Mucosa of descending colon (tissue), 3 donors: ENCODE results near the gene CTDSP2. TPM values are rescaled to one million over a fixed set of nuclear protein-coding genes. Genes with fewer than 3 reads are reported as not detected.
"Not testable (repeated sequence)": the region's sequence is repeated elsewhere in the genome, so short reads cannot be mapped to it uniquely, and the experiment has no call there.

Experiments
- ATAC-seq: fragments of 200-7000 bp; cut with Tn5 transposase; one replicate; pipeline ENCODE4 v1.9.1; 2020; ENCODE audit warnings: mild to moderate bottlenecking, moderate library complexity
- DNase-seq, 3 donors: peaks; one replicate each; pipeline ENCODE4 v3.0.0-alpha.2; 2020
- H3K36me3 ChIP-seq: fragments of 200-600 bp; one replicate; pipeline ENCODE4 v1.8.0; 2021; ENCODE audit warnings: low read depth, mild to moderate bottlenecking
- H3K4me1 ChIP-seq: fragments of 200-600 bp; one replicate; pipeline ENCODE4 v1.8.0; 2021; ENCODE audit warnings: low read depth, mild to moderate bottlenecking
- H3K4me3 ChIP-seq: fragments of 200-600 bp; one replicate; pipeline ENCODE4 v1.8.0; 2021; ENCODE audit warnings: mild to moderate bottlenecking
- H3K9me3 ChIP-seq: fragments of 200-600 bp; one replicate; pipeline ENCODE4 v1.8.0; 2021; ENCODE audit warnings: mild to moderate bottlenecking
- intact Hi-C, 2 donors: fragments of 100-400 bp; cut with DNase I in 1 of 2; cut with micrococcal nuclease in 1 of 2; formaldehyde crosslinking; loops; one replicate each; pipeline versions ENCODE4 v1.11.0 to v1.11.1; 2022; cut with DNase I, micrococcal nuclease
- total RNA-seq, 3 donors: library from RNA; stranded (reverse); fragmentation: NEBNext Ultra II Directional in 2 of 3; extraction: Animal tissue kit (Norgen Biotek cat#: 25700) in 2 of 3; gene quantifications; one replicate each; pipeline versions ENCODE4 v1.2.1 to v1.2.4, GENCODE V29; 2021 to 2023
- TF ChIP-seq, protein P1 (sequence below): fragments of 200-600 bp; IDR thresholded peaks from one replicate; pipeline ENCODE4 v1.8.0; 2022; ENCODE audit warnings: antibody characterized with exemption, mild to moderate bottlenecking
- donor health status: DM: no; HTN: no; CAD: no; lungs with moderate emphysema.
- donor health status: DM: no; HTN: no; CAD: no.
- donor health status: DM: no; HTN: yes; CAD: no.

The CTDSP2 gene
- total RNA-seq, 3 donors from 2014 or later: 220 to 339 (median 256) TPM

DNA sequence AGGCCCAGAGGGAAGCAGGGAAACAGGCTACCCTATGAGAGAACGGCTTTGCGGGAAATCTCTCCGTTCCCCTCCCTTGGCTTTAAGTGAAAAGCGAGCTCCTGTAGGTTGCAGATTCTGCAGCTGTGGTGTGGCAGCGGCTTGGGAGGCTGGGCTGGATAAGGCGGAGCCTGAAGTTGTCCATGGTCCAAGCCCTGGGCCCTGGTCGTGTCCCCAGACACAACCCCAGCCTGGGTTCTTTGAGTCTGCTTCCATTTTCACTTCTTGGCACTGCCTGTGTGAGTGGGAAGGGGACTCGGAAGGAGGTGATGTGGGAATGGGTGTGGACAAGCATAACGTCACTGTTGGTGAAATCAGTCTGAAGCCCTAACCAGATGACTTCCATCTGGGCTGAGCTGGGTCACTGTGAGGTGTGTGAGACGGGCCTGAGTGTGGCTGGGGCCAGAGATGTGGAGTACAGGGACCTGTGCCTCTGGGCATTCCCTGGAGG, 43.0 kb upstream of the CTDSP2 start:
- DNase-seq (peak; percentile 75 to 82 (median 75)), ATAC-seq (peak; percentile 64)
- peaks cover 3% of the 10 kb centered on the region for H3K9me3 ChIP-seq
- intact Hi-C loops: loop anchor here in 1 of 2 donors (2.0 kb wide), 1 partner anchor 21 kb away; no protein-coding TSS in a partner anchor
- no peak overlapping the region for H3K4me3 ChIP-seq
- H3K36me3 ChIP-seq: no peaks in the 10 kb centered on the region
- peaks cover 74% of the 10 kb centered on the region for H3K4me1 ChIP-seq
- TF ChIP-seq, protein P1, sequence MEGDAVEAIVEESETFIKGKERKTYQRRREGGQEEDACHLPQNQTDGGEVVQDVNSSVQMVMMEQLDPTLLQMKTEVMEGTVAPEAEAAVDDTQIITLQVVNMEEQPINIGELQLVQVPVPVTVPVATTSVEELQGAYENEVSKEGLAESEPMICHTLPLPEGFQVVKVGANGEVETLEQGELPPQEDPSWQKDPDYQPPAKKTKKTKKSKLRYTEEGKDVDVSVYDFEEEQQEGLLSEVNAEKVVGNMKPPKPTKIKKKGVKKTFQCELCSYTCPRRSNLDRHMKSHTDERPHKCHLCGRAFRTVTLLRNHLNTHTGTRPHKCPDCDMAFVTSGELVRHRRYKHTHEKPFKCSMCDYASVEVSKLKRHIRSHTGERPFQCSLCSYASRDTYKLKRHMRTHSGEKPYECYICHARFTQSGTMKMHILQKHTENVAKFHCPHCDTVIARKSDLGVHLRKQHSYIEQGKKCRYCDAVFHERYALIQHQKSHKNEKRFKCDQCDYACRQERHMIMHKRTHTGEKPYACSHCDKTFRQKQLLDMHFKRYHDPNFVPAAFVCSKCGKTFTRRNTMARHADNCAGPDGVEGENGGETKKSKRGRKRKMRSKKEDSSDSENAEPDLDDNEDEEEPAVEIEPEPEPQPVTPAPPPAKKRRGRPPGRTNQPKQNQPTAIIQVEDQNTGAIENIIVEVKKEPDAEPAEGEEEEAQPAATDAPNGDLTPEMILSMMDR: no peak

DNA sequence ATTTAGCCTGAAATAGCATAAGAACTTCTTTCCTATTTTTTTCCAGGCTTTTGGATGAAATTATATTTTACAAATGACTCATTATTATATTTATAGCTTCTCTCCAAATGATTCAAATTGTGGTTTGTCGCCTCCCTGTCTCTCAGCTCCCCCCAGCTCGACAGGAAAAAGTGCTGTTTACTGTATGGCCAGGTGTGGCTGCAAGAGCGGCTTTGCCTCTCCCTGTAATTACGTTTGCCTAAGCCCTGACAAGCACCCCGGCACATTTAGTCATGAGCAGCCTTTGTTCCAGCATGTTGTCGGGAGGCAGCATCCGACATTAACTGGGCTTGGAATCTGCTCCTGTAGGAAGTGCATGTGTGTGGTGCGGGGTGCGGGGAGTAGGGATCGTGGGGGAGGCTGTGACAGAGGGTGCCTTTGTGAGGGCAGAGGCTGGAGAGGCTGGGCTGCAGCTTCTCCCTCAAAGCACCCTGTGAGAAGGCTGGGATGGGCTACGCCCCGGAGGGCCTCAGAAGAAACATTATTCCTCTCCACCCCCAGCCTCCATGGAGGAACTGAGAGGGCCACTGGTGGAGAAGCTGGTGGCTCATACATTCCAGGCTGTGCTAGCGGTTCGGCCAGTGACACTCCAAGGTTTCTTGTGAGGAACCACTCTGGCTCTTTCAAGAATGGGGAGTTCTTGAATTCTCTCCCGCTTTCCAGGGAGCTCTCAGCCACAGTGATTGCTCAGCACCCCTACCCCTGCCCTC, 42.1 kb upstream of the CTDSP2 start:
- peak; percentile 70 to 86 (median 80) for DNase-seq

DNA sequence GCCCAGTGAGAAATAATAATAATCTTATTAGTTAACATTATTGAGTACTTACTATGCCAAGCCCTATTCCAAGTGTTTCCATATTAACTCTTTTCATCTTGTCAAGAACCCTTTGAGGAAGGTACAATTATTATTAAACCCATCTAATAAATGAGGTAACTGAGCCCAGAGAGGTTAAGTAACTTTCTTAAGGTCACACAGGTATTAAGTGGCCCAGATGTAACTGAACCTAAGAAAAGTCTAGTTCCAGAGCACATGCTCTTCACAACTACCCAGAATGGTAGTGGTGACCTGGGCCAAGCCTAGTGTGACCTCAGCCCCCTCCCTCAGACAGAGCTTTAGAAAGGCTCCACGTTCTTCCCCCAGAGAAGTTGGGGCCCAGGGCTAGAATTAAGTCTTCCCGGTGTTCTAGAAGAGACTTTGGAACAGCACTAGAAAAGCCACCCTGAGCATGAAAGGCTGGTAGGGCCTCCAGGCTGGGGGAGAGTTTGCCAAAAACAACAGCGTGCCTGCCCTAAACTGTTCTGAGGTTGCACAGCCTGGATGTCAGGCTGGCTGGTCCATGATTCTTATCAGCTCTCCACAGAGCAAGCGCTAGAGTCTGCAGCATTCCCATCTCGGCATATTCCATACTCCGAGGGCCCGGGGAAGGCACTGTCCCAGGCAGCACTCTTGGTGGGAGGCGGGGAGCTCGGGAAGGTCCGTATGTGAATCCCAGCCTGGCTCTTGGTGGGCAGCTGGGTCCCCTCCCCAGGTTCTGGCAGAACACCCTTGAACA, 41.3 kb upstream of the CTDSP2 start:
- intact Hi-C loops: loop anchor here in 1 of 2 donors (2.0 kb wide), 1 partner anchor 19 kb away; no protein-coding TSS in a partner anchor
- peak in 1 of 3 donors; percentile 65 for DNase-seq
- peaks cover 59% of the 10 kb centered on the region for H3K4me1 ChIP-seq

More for the DNA sequence above, 42.1 kb upstream of the CTDSP2 start:
- Histone ChIP-seq H3K9me3 (peaks cover 3% of the 10 kb centered on the region), H3K4me3 (no peak overlapping the region), H3K4me1 (peaks cover 66% of the 10 kb centered on the region), H3K36me3 (no peaks in the 10 kb centered on the region)
- peak; percentile 82 for ATAC-seq
- intact Hi-C loops: loop anchor here in 1 of 2 donors (2.0 kb wide), 1 partner anchor 20 kb away; no protein-coding TSS in a partner anchor
- TF ChIP-seq, protein P1: no peak

DNA sequence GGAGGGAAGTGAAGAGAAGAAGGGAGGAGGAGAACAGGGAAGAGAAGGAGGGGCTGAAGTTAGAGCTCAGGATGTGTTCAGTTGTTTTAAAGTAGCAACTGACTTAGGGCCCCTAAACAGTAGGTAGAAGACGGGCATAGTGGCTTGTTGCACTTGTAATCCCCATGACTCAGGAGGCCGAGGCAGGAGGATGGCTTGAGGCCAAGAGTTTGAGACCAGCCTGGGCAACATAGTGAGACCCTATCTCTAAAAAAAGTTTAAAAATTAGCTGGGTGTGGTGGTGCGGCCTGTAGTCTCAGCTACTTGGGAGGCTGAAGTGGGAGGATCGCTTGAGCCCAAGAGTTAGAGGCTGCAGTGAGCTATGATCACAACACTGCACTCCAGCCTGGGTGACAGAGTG, 40.4 kb upstream of the CTDSP2 start:
- ATAC-seq, DNase-seq, intact Hi-C loops: not testable (repeated sequence)

More for the DNA sequence above, 41.3 kb upstream of the CTDSP2 start:
- peaks cover 3% of the 10 kb centered on the region for H3K9me3 ChIP-seq
- no peaks in the 10 kb centered on the region for H3K36me3 ChIP-seq
- H3K4me3 ChIP-seq: no peak overlapping the region
- peak; percentile 18 for ATAC-seq
- TF ChIP-seq, protein P1: no peak

DNA sequence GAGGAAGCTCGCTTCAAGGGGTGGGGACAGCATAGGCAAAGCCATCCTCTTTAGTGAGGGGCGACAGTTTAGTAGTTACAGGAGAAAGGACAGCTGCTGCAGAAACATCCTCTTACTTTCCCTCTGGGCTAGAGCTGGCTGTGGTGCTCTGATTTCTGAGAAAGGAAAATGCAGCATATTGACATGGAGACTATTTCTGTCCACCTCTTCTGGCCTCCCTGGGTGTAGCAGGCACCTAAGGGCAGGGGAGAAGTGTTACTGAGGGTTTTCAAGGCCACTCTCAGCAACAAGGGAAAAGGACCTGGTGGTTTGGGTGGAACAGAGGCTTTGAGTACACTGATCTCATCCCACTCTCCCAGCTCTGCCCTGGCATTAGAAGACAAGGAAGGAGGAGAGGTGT, 40.0 kb upstream of the CTDSP2 start:
- peaks cover 51% of the 10 kb centered on the region for H3K4me1 ChIP-seq
- peaks cover 3% of the 10 kb centered on the region for H3K9me3 ChIP-seq
- TF ChIP-seq, protein P1: no peak
- no peaks in the 10 kb centered on the region for H3K36me3 ChIP-seq
- DNase-seq (no peak), ATAC-seq (no peak)
- H3K4me3 ChIP-seq: no peak overlapping the region
- intact Hi-C loops: no loop called here

More for the DNA sequence above, 40.4 kb upstream of the CTDSP2 start:
- H3K4me1 ChIP-seq: peaks cover 52% of the 10 kb centered on the region
- not testable (repeated sequence) for H3K4me3 ChIP-seq, H3K9me3 ChIP-seq, H3K36me3 ChIP-seq
